Measurements from ENCODE around the gene ZNF428. TPM values are rescaled to one million over a fixed set of nuclear protein-coding genes. Genes with fewer than 3 reads are reported as not detected.

ZNF428 gene
- total RNA-seq, 3 donors from 2014 or later (not counting 1 experiment from before 2014, with no cell fraction given), result 36.3 to 50.5 (median 37.6) TPM

DNA sequence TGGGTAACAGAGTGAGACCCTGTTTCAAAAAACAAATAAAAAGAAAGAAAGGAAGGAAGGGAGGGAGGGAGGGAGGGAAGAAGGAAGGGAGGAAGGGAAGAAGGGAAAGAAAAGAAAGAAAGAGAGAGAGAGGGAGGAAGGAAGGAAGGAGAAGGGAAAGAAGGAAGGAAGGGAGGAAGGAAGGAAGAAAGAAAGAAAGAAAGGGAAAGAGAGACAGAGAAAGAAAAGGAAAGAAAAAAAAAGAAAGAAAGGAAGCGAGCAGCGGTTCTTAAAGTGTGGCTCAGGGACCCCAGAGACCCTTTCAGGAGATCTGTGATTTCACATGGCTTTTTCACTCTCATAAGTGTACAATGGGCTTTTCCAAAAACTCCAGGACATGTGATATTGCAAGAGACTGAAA lies 30.1 kb upstream of the ZNF428 start:
- WGBS (ENCODE audit: insufficient coverage), result 97% methylated on average over 2 of the region's 2 CpGs
- TF ChIP-seq, protein P1, sequence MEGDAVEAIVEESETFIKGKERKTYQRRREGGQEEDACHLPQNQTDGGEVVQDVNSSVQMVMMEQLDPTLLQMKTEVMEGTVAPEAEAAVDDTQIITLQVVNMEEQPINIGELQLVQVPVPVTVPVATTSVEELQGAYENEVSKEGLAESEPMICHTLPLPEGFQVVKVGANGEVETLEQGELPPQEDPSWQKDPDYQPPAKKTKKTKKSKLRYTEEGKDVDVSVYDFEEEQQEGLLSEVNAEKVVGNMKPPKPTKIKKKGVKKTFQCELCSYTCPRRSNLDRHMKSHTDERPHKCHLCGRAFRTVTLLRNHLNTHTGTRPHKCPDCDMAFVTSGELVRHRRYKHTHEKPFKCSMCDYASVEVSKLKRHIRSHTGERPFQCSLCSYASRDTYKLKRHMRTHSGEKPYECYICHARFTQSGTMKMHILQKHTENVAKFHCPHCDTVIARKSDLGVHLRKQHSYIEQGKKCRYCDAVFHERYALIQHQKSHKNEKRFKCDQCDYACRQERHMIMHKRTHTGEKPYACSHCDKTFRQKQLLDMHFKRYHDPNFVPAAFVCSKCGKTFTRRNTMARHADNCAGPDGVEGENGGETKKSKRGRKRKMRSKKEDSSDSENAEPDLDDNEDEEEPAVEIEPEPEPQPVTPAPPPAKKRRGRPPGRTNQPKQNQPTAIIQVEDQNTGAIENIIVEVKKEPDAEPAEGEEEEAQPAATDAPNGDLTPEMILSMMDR (IDR thresholded peaks at IDR 0.05), result no peak
- no peaks in the 10 kb centered on the region for H3K27me3 Mint-ChIP-seq (ENCODE audit: low read depth in 2 of 2)
- no peaks in the 10 kb centered on the region for H3K36me3 Mint-ChIP-seq
- ATAC-seq (no peak), DNase-seq (no peak)
- H3K4me1 Mint-ChIP-seq, result no peaks in the 10 kb centered on the region
- intact Hi-C loops (cut with micrococcal nuclease), result no loop called here
- H3K4me1 ChIP-seq (ENCODE audit: control insufficient read depth, insufficient read depth, low read length), result no peaks in the 10 kb centered on the region
- no peaks in the 10 kb centered on the region for H3K9me3 Mint-ChIP-seq
- no peaks in the 10 kb centered on the region for H3K36me3 ChIP-seq (ENCODE audit: control insufficient read depth, insufficient read depth, low read length)
- no peaks in the 10 kb centered on the region for H3K27me3 ChIP-seq (ENCODE audit: control insufficient read depth, insufficient read depth, low read length)
- H3K4me3 Mint-ChIP-seq, result no peak overlapping the region
- no peak overlapping the region for H3K4me3 ChIP-seq (ENCODE audit: low read length)
- no peak overlapping the region for H3K27ac ChIP-seq (ENCODE audit: low read length)
- H3K9me3 ChIP-seq (ENCODE audit: control insufficient read depth, insufficient read depth, low read length), result no peaks in the 10 kb centered on the region
- no peak overlapping the region for H3K27ac Mint-ChIP-seq

DNA sequence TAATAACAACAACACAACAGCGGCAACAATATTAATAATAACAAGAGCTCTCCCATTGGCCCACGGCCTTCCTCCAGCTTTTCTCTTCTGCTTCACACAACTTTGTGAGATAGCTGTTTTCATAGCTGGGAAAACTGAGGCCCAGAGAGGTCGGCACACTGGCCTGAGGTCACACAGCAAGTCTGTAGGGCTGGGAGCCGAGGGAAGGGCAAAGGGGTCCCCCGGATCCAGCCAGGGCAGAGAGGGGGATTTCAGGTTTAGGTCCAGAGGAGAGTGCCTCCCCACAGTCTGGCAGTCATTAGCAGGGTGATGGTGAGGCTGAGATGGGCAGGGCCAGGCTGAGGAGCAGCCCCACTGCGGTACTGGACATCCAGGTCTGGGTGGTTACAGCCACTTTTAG lies 29.2 kb upstream of the ZNF428 start:
- no peaks in the 10 kb centered on the region for H3K36me3 Mint-ChIP-seq
- Histone ChIP-seq H3K27ac (ENCODE audit: low read length) (no peak overlapping the region), H3K4me3 (ENCODE audit: low read length) (no peak overlapping the region), H3K9me3 (ENCODE audit: control insufficient read depth, insufficient read depth, low read length) (no peaks in the 10 kb centered on the region), H3K36me3 (ENCODE audit: control insufficient read depth, insufficient read depth, low read length) (no peaks in the 10 kb centered on the region), H3K4me1 (ENCODE audit: control insufficient read depth, insufficient read depth, low read length) (no peaks in the 10 kb centered on the region), H3K27me3 (ENCODE audit: control insufficient read depth, insufficient read depth, low read length) (no peaks in the 10 kb centered on the region)
- ATAC-seq (no peak), DNase-seq (no peak)
- no peaks in the 10 kb centered on the region for H3K27me3 Mint-ChIP-seq (ENCODE audit: low read depth in 2 of 2)
- H3K27ac Mint-ChIP-seq, result no peak overlapping the region
- H3K4me1 Mint-ChIP-seq, result no peaks in the 10 kb centered on the region
- WGBS (ENCODE audit: insufficient coverage), result 93% methylated on average over 6 of the region's 6 CpGs
- TF ChIP-seq, protein P1 (IDR thresholded peaks at IDR 0.05), result no peak
- H3K9me3 Mint-ChIP-seq, result no peaks in the 10 kb centered on the region
- no peak overlapping the region for H3K4me3 Mint-ChIP-seq
- intact Hi-C loops (cut with micrococcal nuclease), result no loop called here

DNA sequence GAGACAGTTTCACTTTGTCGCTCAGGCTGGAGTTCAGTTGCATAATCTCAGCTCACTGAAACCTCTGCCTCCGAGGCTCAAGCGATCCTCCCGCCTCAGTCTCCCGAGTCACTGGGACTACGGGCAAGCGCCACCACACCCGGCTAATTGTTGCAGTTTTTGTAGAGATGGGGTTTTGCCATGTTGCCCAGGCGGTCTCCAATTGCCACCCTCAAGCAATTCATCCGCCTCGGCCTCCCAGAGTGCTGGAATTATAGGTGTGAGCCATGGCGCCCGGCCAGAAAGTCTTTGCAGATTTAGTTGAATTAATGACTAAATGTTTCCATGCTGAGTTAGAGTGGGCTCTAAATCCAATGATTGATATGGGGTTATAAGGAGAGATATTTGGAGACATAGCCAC lies 24.8 kb upstream of the ZNF428 start:
- Mint-ChIP-seq H3K9me3 (no peaks in the 10 kb centered on the region), H3K36me3 (no peaks in the 10 kb centered on the region), H3K4me3 (no peak overlapping the region), H3K27me3 (ENCODE audit: low read depth in 2 of 2) (peaks cover 10 to 16% of the 10 kb centered on the region in 2 donors), H3K4me1 (peaks cover 1 to 11% of the 10 kb centered on the region in 2 donors), H3K27ac (no peak overlapping the region)
- intact Hi-C loops (cut with micrococcal nuclease), result no loop called here
- no peaks in the 10 kb centered on the region for H3K36me3 ChIP-seq (ENCODE audit: control insufficient read depth, insufficient read depth, low read length)
- H3K27me3 ChIP-seq (ENCODE audit: control insufficient read depth, insufficient read depth, low read length), result peaks cover 14% of the 10 kb centered on the region
- H3K9me3 ChIP-seq (ENCODE audit: control insufficient read depth, insufficient read depth, low read length), result no peaks in the 10 kb centered on the region
- DNase-seq (no peak), ATAC-seq (no peak)
- peaks cover 10% of the 10 kb centered on the region for H3K4me1 ChIP-seq (ENCODE audit: control insufficient read depth, insufficient read depth, low read length)
- TF ChIP-seq, protein P1 (IDR thresholded peaks at IDR 0.05), result no peak
- WGBS (ENCODE audit: insufficient coverage), result 95% methylated on average over 13 of the region's 13 CpGs
- H3K27ac ChIP-seq (ENCODE audit: low read length), result no peak overlapping the region
- H3K4me3 ChIP-seq (ENCODE audit: low read length), result no peak overlapping the region

DNA sequence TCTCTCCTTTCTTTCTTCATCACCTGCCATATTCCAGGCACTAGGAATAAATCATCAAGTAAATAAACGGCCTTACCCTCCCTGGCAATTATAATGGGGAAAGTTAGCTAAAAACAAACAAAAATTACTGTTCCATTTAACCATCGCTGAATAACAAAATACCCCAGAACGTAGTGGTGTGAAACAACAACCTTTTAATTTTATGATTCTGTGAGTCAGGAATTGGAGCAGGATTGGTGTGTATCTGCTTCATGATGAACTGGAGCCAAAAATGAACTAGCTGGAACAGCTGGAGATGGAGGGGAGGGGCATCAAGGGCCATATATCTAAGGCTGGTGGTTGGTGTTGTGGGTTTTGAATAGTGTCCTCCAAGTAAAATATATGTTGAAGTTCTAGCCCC lies 23.9 kb upstream of the ZNF428 start:
- Histone ChIP-seq H3K36me3 (ENCODE audit: control insufficient read depth, insufficient read depth, low read length) (no peaks in the 10 kb centered on the region), H3K9me3 (ENCODE audit: control insufficient read depth, insufficient read depth, low read length) (no peaks in the 10 kb centered on the region), H3K4me3 (ENCODE audit: low read length) (no peak overlapping the region), H3K4me1 (ENCODE audit: control insufficient read depth, insufficient read depth, low read length) (peaks cover 15% of the 10 kb centered on the region), H3K27ac (ENCODE audit: low read length) (no peak overlapping the region), H3K27me3 (ENCODE audit: control insufficient read depth, insufficient read depth, low read length) (peaks cover 22% of the 10 kb centered on the region)
- Mint-ChIP-seq H3K27me3 (ENCODE audit: low read depth in 2 of 2) (peaks cover 18 to 24% of the 10 kb centered on the region in 2 donors), H3K36me3 (no peaks in the 10 kb centered on the region), H3K4me3 (no peak overlapping the region), H3K27ac (no peak overlapping the region), H3K9me3 (no peaks in the 10 kb centered on the region), H3K4me1 (peaks cover 8 to 19% of the 10 kb centered on the region in 2 donors)
- intact Hi-C loops (cut with micrococcal nuclease), result no loop called here
- 93% methylated on average over 2 of the region's 3 CpGs for WGBS (ENCODE audit: insufficient coverage)
- no peak for ATAC-seq
- TF ChIP-seq, protein P1 (IDR thresholded peaks at IDR 0.05), result no peak
- no peak for DNase-seq
